A549 (cell line): ENCODE data around the gene IFTAP. TPM values are rescaled to one million over a fixed set of nuclear protein-coding genes. Genes with fewer than 3 reads are reported as not detected.

ENCODE experiments used
- ATAC-seq, 2 experiments: fragments of 200-7000 bp in 1 of 2; fragments of >200 bp in 1 of 2; cut with Nextera tagmentation in 1 of 2; cut with Tn5 transposase in 1 of 2; 3 replicates each; pipeline versions ENCODE4 v1.8.0 to v1.9.1; 2018 to 2020; ENCODE audit warnings: mild to moderate bottlenecking in 1 of 2, moderate library complexity in 1 of 2
- CTCF ChIA-PET: fragments of 300-600 bp; sonication (Branson Sonifier 250); formaldehyde crosslinking; extraction: SDS; loops from one replicate; lab custom pipeline; 2021; ENCODE audit warnings: antibody characterized with exemption, inconsistent platforms; lab: Yijun Ruan, JAX
- POLR2A ChIA-PET: fragments of 350-600 bp; formaldehyde crosslinking; extraction: SDS; loops from one replicate; lab custom pipeline; 2021; ENCODE audit warnings: antibody characterized with exemption, inconsistent platforms; lab: Yijun Ruan, JAX
- DNase-seq, 2 experiments: peaks; one replicate each; pipeline versions ENCODE4 v3.0.0 to v3.0.0-alpha.2; 2011 to 2016; ENCODE audit warnings: low read depth in 1 of 2, low spot score in 1 of 2
- FAIRE-seq: peaks from 2 replicates; lab custom pipeline; 2011; peaks lifted over from hg19 to GRCh38; lab: Jason Lieb, UNC
- H3K27ac ChIP-seq, 2 experiments: fragments of >200 bp; sonication (Bioruptor Twin); formaldehyde crosslinking; 3 replicates each; pipeline ENCODE4 v1.5.1; 2016 to 2017
- H3K4me1 ChIP-seq: fragments of >200 bp; sonication (Bioruptor Twin); formaldehyde crosslinking; 3 replicates; pipeline ENCODE4 v1.6.1; 2016
- H3K4me2 ChIP-seq: fragments of >200 bp; sonication (Bioruptor Twin); formaldehyde crosslinking; 3 replicates; pipeline ENCODE4 v1.6.1; 2016
- H3K4me3 ChIP-seq: fragments of >200 bp; sonication (Bioruptor Twin); formaldehyde crosslinking; 3 replicates; pipeline ENCODE4 v1.5.1; 2016
- H3K9me3 ChIP-seq: fragments of >200 bp; sonication (Bioruptor Twin); formaldehyde crosslinking; 3 replicates; pipeline ENCODE4 v1.6.1; 2016
- CHD4 ChIP-seq: fragments of 200-600 bp; sonication (generic); IDR thresholded peaks from 2 replicates; pipeline ENCODE4 v1.6.1; 2016; ENCODE audit warnings: antibody characterized with exemption, mild to moderate bottlenecking, borderline replicate concordance
- ESRRA ChIP-seq: fragments of 150-350 bp; IDR thresholded peaks from 2 replicates; pipeline ENCODE4 v1.6.1; 2014; ENCODE audit warnings: mild to moderate bottlenecking, low read length, borderline replicate concordance
- WGBS: methylation state at CpG from one replicate; pipeline ENCODE4 v1.1.6; 2017; ENCODE audit errors: missing lambda C conversion rate; 5-methylcytosine and 5-hydroxymethylcytosine counted together
- polyA plus RNA-seq, 4 experiments: library from polyadenylated mRNA; depleted of rRNA in 3 of 4; stranded (reverse); fragments of >200 nt; fragmentation: RNase III in 1 of 4; extraction: RNeasy Plus Mini Kit Qiagen cat#74134 plus additional on column Dnase treatment in 1 of 4; gene quantifications; 2 replicates in 3 of 4; 3 replicates in 1 of 4; pipeline ENCODE4 v1.2.3, GENCODE V29; 2011 to 2017
- TF ChIP-seq, protein P1 (sequence below): fragments of >200 bp; sonication (Bioruptor Twin); formaldehyde crosslinking; IDR thresholded peaks from 3 replicates; pipeline ENCODE4 v1.6.1; 2016

The IFTAP gene
- polyA plus RNA-seq, 2 of the 4 experiments (the other 2 are of a cell fraction): 34.7 to 52.4 TPM

DNA sequence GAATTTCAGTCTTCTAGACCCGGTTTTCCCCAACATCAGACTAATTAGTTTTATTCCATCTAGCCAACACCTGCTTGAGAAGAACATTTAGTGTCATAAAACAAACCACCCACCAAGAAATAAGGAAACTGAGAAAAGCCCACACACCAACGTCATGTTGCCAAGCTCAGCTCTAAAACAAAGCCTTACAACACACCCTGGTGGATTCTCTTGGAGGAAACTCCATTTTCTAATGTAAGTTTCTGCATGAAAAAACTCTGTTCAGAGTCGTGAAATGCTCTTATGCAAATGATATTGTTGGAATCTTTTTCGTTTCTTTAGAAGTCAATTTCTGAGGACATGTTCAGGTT, 108.7 kb downstream of the IFTAP start:
- TF ChIP-seq, protein P1, sequence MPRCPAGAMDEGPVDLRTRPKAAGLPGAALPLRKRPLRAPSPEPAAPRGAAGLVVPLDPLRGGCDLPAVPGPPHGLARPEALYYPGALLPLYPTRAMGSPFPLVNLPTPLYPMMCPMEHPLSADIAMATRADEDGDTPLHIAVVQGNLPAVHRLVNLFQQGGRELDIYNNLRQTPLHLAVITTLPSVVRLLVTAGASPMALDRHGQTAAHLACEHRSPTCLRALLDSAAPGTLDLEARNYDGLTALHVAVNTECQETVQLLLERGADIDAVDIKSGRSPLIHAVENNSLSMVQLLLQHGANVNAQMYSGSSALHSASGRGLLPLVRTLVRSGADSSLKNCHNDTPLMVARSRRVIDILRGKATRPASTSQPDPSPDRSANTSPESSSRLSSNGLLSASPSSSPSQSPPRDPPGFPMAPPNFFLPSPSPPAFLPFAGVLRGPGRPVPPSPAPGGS: no peak
- TF ChIP-seq CHD4 (no peak), ESRRA (no peak)
- TF ChIP-seq, all 56 proteins: peak for 0
- no peak overlapping the region for H3K4me3 ChIP-seq
- ATAC-seq (peak in 1 of 2 experiments; percentile 37; a peak in 2 of 6 replicates), FAIRE-seq (no peak), DNase-seq (no peak)
- no peaks in the 10 kb centered on the region for H3K9me3 ChIP-seq
- POLR2A ChIA-PET: interaction anchor here (1.4 kb wide), 1 partner anchor 43 kb away, joined by 5 read pairs; no protein-coding TSS in a partner anchor
- no peak overlapping the region for H3K27ac ChIP-seq
- 1% methylated on average over 4 of the region's 4 CpGs for WGBS
- H3K4me1 ChIP-seq: no peaks in the 10 kb centered on the region
- CTCF ChIA-PET: interaction anchor here (1.0 to 5.0 kb wide), 21 partner anchors 8 to 139 kb away, joined by 3 to 124 read pairs (median 6); no protein-coding TSS in a partner anchor
- H3K4me2 ChIP-seq: no peak overlapping the region

Other genes with a start within 250 kb of the IFTAP start
- 9.6 and 11.6 TPM in 2 replicates for gene TRAF6, start 84.2 kb upstream of the IFTAP start, polyA plus RNA-seq (2011; rRNA removed)
- gene TRAF6, start 84.2 kb upstream of the IFTAP start, polyA plus RNA-seq (2017; fragmentation: RNase III; extraction: RNeasy Plus Mini Kit Qiagen cat#74134 plus additional on column Dnase treatment): 4.3 to 4.9 TPM (median 4.6 TPM) in 3 replicates
- gene RAG1, start 26.5 kb upstream of the IFTAP start, polyA plus RNA-seq (2011; rRNA removed): 0.43 and 0.44 TPM in 2 replicates
- 0.18 to 0.29 TPM (median 0.24 TPM) in 3 replicates for gene RAG1, start 26.5 kb upstream of the IFTAP start, polyA plus RNA-seq (2017; fragmentation: RNase III; extraction: RNeasy Plus Mini Kit Qiagen cat#74134 plus additional on column Dnase treatment)
- gene RAG2, start 3.7 kb downstream of the IFTAP start, polyA plus RNA-seq (2011; rRNA removed): not detected in 2 replicates
- not detected in 3 replicates for gene RAG2, start 3.7 kb downstream of the IFTAP start, polyA plus RNA-seq (2017; fragmentation: RNase III; extraction: RNeasy Plus Mini Kit Qiagen cat#74134 plus additional on column Dnase treatment)